GM12874 (cell line): ENCODE results near the gene USP1.

Experiments
- CTCF ChIP-seq: IDR thresholded peaks from 2 replicates; pipeline ENCODE4 v1.5.1; 2011; ENCODE audit warnings: low read depth, mild to moderate bottlenecking, control low read depth, low read length, moderate library complexity; ENCODE audit not compliant: insufficient read depth

The USP1 gene

GRCh38 chr1:62492521-62492920 lies 55.7 kb downstream of the USP1 start:
- TF ChIP-seq CTCF: no peak

- TF ChIP-seq CTCF: no peak
These were observed 56.8 kb downstream of the USP1 start for GRCh38 chr1:62493656-62494055.

- TF ChIP-seq CTCF: no peak
These were observed 57.3 kb downstream of the USP1 start for GRCh38 chr1:62494137-62494536.

- TF ChIP-seq CTCF: no peak
These were observed 63.4 kb downstream of the USP1 start for GRCh38 chr1:62500210-62500609.
